Measurements from ENCODE around the gene EPX. TPM values are rescaled to one million over a fixed set of nuclear protein-coding genes. Genes with fewer than 3 reads are reported as not detected.
A peak's percentile ranks its signal among the peaks of the same experiment; 100 is the strongest.

Gene EPX
- total and polyA plus RNA-seq, 2 experiments from 2014 or later = not detected

- Histone ChIP-seq H3K4me1 (ENCODE audit: insufficient read depth) (no peaks in the 10 kb centered on the region), H3K79me2 (no peaks in the 10 kb centered on the region), H3K9me2 (replicated peaks; ENCODE audit: insufficient read depth) (no peaks in the 10 kb centered on the region), H3K36me3 (replicated peaks; ENCODE audit: insufficient read depth, low read depth) (no peaks in the 10 kb centered on the region), H4K20me1 (ENCODE audit: insufficient read depth, poor library complexity, severe bottlenecking) (no peaks in the 10 kb centered on the region), H3K4me3 (no peak overlapping the region), H3K27me3 (peaks cover 13% of the 10 kb centered on the region), H3K27ac (no peak overlapping the region), H3K9me3 (ENCODE audit: low read depth) (no peaks in the 10 kb centered on the region), H3K4me2 (no peak overlapping the region), H2AFZ (no peak overlapping the region)
- 61% methylated on average over 3 of the region's 3 CpGs for WGBS (ENCODE audit: low lambda C conversion rate, missing lambda C conversion rate)
- no peak for DNase-seq (ENCODE audit: low spot score)
- TF ChIP-seq EZH2phosphoT487 (IDR thresholded peaks at IDR 0.05; ENCODE audit: low read depth, severe bottlenecking, unreplicated experiment) = no peak
- TF ChIP-seq EZH2 (IDR thresholded peaks at IDR 0.05; ENCODE audit: borderline replicate concordance) = no peak
- no peak for TF ChIP-seq CTCF (IDR thresholded peaks at IDR 0.05; ENCODE audit: poor library complexity)
Observed at GRCh38 chr17:58174871-58175270, 17.7 kb upstream of the EPX start.

- no peaks in the 10 kb centered on the region for H3K9me2 ChIP-seq (replicated peaks; ENCODE audit: insufficient read depth)
- H3K4me2 ChIP-seq = no peak overlapping the region
- H3K9me3 ChIP-seq (ENCODE audit: low read depth) = no peaks in the 10 kb centered on the region
- no peaks in the 10 kb centered on the region for H3K79me2 ChIP-seq
- no peak overlapping the region for H3K27ac ChIP-seq
- no peak overlapping the region for H3K4me3 ChIP-seq
- WGBS (ENCODE audit: low lambda C conversion rate, missing lambda C conversion rate) = 48% methylated on average over 7 of the region's 7 CpGs
- no peak overlapping the region for H2AFZ ChIP-seq
- DNase-seq (ENCODE audit: low spot score) = peak; percentile 34
- no peaks in the 10 kb centered on the region for H3K36me3 ChIP-seq (replicated peaks; ENCODE audit: insufficient read depth, low read depth)
- H4K20me1 ChIP-seq (ENCODE audit: insufficient read depth, poor library complexity, severe bottlenecking) = no peaks in the 10 kb centered on the region
- no peaks in the 10 kb centered on the region for H3K4me1 ChIP-seq (ENCODE audit: insufficient read depth)
- TF ChIP-seq CTCF (IDR thresholded peaks at IDR 0.05; ENCODE audit: poor library complexity) (no peak), EZH2 (IDR thresholded peaks at IDR 0.05; ENCODE audit: borderline replicate concordance) (no peak), EZH2phosphoT487 (IDR thresholded peaks at IDR 0.05; ENCODE audit: low read depth, severe bottlenecking, unreplicated experiment) (no peak)
- peaks cover 8% of the 10 kb centered on the region for H3K27me3 ChIP-seq
Observed at GRCh38 chr17:58176200-58176599, 16.3 kb upstream of the EPX start.

- H4K20me1 ChIP-seq (ENCODE audit: insufficient read depth, poor library complexity, severe bottlenecking) = no peaks in the 10 kb centered on the region
- TF ChIP-seq CTCF (IDR thresholded peaks at IDR 0.05; ENCODE audit: poor library complexity) (no peak), EZH2 (IDR thresholded peaks at IDR 0.05; ENCODE audit: borderline replicate concordance) (no peak), EZH2phosphoT487 (IDR thresholded peaks at IDR 0.05; ENCODE audit: low read depth, severe bottlenecking, unreplicated experiment) (no peak)
- no peaks in the 10 kb centered on the region for H3K27me3 ChIP-seq
- H3K9me3 ChIP-seq (ENCODE audit: low read depth) = no peaks in the 10 kb centered on the region
- H3K79me2 ChIP-seq = no peaks in the 10 kb centered on the region
- H3K36me3 ChIP-seq (replicated peaks; ENCODE audit: insufficient read depth, low read depth) = no peaks in the 10 kb centered on the region
- H3K4me2 ChIP-seq = no peak overlapping the region
- no peak for DNase-seq (ENCODE audit: low spot score)
- no peak overlapping the region for H3K4me3 ChIP-seq
- H3K27ac ChIP-seq = no peak overlapping the region
- H3K4me1 ChIP-seq (ENCODE audit: insufficient read depth) = no peaks in the 10 kb centered on the region
- no peak overlapping the region for H2AFZ ChIP-seq
- no peaks in the 10 kb centered on the region for H3K9me2 ChIP-seq (replicated peaks; ENCODE audit: insufficient read depth)
- 81% methylated on average over 4 of the region's 4 CpGs for WGBS (ENCODE audit: low lambda C conversion rate, missing lambda C conversion rate)
Observed at GRCh38 chr17:58181796-58182195, 10.7 kb upstream of the EPX start.

GRCh38 chr17:58183514-58183913 lies 9.0 kb upstream of the EPX start:
- Histone ChIP-seq H3K36me3 (replicated peaks; ENCODE audit: insufficient read depth, low read depth) (no peaks in the 10 kb centered on the region), H3K4me3 (no peak overlapping the region), H3K4me1 (ENCODE audit: insufficient read depth) (no peaks in the 10 kb centered on the region), H3K27me3 (no peaks in the 10 kb centered on the region), H3K4me2 (no peak overlapping the region), H3K9me2 (replicated peaks; ENCODE audit: insufficient read depth) (no peaks in the 10 kb centered on the region), H3K27ac (no peak overlapping the region), H3K9me3 (ENCODE audit: low read depth) (no peaks in the 10 kb centered on the region), H4K20me1 (ENCODE audit: insufficient read depth, poor library complexity, severe bottlenecking) (no peaks in the 10 kb centered on the region), H2AFZ (no peak overlapping the region), H3K79me2 (no peaks in the 10 kb centered on the region)
- TF ChIP-seq EZH2phosphoT487 (IDR thresholded peaks at IDR 0.05; ENCODE audit: low read depth, severe bottlenecking, unreplicated experiment) (no peak), EZH2 (IDR thresholded peaks at IDR 0.05; ENCODE audit: borderline replicate concordance) (no peak), CTCF (IDR thresholded peaks at IDR 0.05; ENCODE audit: poor library complexity) (no peak)
- DNase-seq (ENCODE audit: low spot score) = no peak
- WGBS (ENCODE audit: low lambda C conversion rate, missing lambda C conversion rate) = 96% methylated on average over 4 of the region's 4 CpGs

Measured in hepatocyte (in vitro differentiated cells).